ENCODE data around the gene NCOR2.

The NCOR2 gene

GRCh38 chr12:124520265-124520701 is 47.1 kb downstream of the NCOR2 start:
- DNase-seq, result no peak

GRCh38 chr12:124519746-124520145 is 47.7 kb downstream of the NCOR2 start:
- no peak for DNase-seq

- DNase-seq, result peak; percentile 68
Measured at GRCh38 chr12:124518051-124518932, 49.1 kb downstream of the NCOR2 start.
